ENCODE measurements around the gene PHC2. TPM values are rescaled to one million over a fixed set of nuclear protein-coding genes. Genes with fewer than 3 reads are reported as not detected.

PHC2 gene
- polyA plus RNA-seq, 3 donors = 103 to 125 (median 117) TPM

DNA sequence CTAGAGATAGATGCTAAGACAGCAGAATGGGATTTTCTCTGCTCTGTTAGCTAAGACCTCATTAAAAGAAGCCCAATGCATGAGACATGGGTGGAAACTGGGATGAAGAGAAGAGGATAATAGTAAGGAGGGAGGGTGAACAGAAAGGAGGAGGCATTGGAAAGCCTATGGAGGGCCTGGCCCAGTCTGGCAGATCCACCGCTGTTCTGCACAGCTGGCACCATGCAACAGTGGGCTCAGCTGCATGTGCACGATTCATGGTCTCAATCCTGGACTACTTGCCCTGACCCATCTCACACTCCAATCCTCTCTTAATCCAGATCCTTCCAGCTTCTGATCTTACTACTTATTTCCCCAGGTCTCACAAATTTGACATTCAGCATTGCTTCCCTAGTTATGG lies 2.2 kb downstream of the PHC2 start:
- no peak for DNase-seq

DNA sequence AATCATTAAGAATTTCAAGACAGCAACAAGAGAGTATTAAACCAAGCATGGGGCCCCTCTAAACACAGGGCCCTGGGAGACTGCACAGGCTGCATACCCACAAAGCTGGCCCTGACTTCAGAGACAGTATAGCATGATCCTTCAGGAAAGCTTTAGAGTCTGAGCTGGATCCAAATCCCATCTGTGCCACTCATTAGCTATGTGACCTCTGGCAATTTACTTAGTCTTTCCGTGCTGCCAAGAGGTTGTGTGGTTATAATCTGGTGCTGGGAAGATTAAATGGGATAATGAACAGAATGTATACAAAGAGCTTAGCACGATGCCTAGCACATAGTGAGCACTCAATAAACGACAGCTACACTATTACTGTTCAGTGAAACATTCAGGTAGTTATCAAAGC lies 4.0 kb downstream of the PHC2 start:
- no peak for DNase-seq

DNA sequence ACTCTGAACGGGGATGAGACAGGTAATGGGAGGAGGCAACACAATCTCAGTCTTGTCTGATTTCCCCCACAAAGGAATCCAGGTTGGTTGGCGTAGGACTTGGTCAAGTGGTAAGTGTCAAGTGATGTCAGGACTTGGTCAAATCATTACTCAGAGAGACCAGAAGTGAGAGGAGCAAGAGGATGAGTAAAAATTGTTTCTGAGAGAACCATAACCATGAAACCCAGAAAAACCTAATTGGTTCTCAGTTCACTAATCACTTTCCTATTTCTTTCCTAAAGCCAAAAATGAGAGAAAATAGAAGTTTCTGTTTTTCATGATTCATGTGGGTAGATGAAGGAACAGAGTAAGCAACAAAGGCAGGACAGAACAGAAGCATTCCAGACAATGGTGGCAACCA lies 5.0 kb downstream of the PHC2 start:
- DNase-seq = no peak

DNA sequence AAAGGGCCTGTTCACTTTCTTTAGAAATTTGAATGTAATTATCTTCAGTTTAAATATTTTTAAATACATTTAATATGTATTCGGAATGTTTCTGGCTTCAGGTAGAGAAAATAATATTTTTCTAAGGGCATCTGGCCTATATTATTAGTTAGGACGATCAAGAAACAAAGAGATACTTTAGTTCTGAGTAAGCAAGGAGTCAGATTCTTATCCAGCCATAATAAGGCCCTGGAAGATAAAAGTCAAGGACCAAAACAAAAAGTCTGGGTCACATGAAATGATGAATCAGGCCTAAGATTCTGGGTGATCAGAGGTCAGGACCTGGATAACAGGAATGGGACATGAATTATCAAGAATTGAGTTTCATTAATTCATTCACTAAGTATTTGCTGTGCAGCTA lies 6.3 kb downstream of the PHC2 start:
- DNase-seq = no peak

DNA sequence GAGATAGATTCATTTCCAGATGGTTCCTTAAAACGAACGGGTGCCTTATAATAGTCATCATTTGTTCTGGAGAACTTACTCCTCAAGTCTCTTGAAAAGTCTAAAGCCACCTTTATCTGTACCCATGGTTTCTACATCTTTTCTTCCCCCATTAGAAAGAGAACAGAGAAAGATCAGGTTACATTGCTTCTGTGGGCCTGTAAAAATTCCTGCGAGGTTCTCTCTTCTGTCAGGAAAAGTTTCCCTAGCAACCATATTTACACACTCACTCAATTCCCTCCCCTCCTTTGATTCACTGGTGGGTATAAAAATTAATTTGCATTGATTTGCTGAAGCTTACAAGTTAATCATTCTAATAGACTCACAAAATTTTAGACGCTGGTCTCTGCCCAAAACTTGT lies 6.7 kb downstream of the PHC2 start:
- DNase-seq = no peak

DNA sequence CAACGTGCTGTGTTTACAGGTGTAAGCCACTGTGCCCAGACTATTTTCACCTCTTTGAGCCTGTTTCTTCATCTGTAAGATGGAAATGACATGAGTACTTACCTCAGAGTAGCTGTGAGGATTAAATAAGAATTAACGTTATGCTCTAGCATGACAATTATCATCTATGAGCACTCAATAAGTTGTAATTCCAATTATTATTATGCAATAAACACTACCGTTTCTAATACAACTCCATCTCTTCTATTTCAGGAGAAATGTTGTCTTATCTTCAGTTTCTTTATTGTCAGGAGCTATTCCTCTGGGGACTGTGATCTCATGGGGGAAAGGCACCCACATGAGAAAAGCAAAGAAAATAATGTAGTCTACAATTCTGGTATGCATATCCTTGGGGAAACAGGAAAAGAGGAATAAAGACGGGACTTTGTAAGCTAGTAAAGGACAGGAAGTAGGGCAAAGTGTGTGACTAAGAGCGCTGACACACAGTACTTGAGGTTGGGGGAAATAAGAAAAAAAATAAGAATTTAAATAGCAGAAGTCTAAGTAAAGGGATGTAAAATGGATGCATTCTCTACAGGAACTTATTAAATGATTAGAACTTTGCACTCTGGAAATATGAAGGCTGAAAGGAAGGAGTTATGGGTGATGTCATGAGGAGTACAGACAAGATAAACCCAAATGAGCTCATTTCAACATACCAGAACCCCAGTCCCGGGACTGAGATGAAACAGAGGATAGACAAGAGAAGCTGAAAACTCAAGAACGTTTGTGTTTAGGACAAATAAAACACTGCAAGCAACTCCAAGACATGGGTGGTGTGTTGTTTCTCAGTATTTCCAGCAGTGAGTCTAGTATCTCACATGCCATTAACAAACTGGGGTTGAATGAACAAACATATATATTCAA lies 9.8 kb downstream of the PHC2 start:
- DNase-seq = no peak

DNA sequence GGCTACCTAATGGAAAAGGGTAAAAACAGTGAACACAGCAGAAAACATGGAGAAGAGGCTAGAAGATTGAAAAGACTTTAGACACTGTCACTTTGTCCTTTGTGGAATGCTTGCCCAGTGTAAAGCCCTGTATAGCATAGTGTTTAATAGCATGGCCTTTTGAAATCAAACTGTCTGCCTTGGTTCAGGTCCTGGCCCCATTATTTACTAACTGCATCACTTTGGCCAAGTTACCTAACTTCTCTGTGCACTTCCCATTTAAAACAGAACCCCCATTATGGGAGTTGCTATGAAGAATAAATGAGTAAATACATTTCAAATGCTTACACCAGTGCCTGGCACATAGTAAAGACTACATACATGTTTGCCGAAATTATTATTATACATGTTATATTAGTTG lies 12.1 kb downstream of the PHC2 start:
- DNase-seq = no peak

DNA sequence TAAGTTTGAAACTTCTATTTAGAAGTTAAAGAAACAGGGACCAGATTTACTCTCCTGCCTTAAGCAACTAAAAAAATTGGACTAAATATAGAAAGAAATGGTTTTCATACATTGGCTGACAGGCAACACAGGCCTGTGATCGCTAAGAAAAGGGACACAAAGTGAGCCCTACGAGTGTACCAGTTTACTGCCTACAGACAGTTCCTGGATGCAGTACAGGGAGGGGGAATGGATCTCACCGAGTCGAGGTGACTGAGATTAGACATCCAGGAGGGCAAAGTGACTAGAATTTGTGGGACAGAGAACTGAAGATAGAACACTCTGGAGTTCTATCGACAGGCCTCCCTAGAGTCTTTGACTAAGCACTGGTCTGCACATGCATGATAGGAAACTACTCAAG lies 16.0 kb downstream of the PHC2 start:
- no peak for DNase-seq

DNA sequence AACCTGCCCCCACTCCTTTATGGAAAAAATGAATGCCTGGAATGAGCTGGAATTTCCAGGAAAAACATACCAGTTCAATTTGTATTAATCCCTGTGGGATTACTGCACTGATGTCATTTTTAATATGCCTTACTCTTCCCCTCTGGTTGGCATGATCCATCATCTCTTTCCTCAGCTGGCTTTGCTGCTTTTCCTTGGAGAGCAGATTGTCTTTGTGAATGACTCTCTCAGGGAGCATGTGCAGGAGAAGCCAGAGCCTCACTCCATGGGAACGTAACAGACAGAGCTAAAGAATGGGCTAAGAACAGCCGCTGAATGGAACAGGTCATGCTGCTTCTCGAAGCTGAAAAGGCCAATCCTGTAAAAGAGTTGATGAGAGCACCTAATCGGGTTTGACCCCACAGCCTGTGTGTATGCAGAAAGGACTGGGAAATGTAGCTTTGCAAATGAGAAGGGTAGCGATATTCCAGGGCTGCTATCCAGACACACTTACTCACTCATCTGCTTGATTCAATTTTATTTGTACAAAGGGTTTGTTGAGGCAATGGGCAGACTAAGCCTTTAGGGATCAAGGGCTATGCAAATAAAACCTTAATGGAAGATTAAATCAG lies 20.7 kb downstream of the PHC2 start:
- DNase-seq = no peak

DNA sequence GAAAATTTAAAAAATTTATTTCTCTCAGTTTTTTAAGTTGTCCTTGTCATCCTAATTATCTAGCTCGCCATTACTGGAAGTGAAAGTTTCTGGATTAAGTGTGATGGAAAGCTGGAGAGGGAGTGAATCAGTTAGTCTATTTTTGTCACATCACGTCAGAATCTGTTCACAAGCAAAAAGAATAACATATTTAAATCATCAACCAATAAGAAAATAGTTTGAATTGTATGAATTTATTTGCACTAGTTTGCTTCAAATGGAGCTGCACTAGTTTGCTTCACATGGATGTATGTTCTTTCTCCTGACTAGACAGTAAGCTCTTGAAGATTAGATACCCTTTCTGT lies 22.8 kb downstream of the PHC2 start:
- DNase-seq = no peak

DNA sequence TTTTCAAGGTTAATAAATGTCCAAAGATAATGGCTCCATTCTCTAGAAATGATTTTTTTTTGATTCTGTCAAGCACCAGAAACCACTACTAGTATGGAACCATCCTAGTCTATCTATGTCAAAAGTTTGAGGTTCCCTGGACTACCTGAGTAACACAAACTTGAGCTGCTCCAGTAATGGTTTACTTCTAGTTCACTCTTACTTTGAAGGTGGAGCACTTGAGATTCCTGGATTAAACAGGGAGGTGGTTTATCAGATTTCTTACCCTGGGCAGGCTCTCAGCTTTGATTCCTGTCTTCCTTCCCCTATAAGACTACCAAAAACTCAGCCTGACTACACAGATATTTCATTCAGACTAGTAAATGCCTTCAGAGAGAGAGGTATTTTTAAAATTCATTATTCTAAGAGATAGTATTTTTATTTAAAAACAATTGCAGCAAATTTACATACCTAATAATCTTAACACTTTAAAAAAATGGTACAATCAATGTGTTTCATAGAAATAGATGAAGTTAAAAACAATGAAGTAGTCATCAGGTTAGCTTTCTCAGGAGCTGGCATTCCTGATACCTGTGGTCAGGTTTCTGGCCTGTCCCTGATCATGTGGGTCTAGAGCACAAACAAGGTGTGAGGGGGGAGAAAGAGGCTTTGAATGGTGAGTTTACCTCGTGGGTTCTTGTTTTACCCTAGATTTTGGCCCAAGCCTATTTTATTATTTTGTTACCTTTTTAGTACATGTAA lies 23.4 kb downstream of the PHC2 start:
- no peak for DNase-seq

DNA sequence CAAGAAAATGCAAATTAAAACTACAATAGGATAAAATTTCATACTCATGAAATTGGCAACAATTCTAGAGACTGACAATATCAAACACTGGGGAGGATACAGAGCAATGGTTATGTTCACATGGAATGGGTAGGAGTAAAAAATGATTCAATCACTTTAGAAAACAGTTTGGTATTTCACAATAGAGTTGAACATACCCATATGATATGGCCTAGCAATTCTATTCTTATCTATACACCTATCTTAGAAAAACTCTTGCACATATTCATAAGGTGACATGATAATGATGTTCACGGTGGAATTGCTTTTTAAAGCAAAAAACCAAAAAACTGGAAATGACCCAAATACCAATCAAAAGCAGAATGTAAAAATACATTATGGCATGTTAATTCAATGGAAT lies 28.7 kb downstream of the PHC2 start:
- DNase-seq = no peak

DNA sequence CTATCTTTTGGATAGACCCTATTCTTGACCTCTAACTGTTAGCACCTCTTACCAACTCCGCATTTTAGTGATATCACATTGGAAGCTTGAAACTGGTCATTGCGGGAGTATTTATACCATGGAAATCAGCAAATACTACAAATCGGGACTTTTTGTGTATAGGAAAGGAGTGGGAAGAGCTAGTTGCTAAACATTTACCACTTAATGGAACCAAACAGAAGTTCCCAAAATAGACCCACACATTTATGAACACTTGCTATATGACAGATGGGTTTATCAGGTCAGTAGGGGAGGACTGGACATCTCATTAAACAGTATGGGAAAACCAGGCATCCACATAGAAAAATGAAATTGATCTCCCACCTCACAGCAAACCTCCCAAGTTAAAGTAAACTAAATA lies 29.4 kb downstream of the PHC2 start:
- DNase-seq = no peak

DNA sequence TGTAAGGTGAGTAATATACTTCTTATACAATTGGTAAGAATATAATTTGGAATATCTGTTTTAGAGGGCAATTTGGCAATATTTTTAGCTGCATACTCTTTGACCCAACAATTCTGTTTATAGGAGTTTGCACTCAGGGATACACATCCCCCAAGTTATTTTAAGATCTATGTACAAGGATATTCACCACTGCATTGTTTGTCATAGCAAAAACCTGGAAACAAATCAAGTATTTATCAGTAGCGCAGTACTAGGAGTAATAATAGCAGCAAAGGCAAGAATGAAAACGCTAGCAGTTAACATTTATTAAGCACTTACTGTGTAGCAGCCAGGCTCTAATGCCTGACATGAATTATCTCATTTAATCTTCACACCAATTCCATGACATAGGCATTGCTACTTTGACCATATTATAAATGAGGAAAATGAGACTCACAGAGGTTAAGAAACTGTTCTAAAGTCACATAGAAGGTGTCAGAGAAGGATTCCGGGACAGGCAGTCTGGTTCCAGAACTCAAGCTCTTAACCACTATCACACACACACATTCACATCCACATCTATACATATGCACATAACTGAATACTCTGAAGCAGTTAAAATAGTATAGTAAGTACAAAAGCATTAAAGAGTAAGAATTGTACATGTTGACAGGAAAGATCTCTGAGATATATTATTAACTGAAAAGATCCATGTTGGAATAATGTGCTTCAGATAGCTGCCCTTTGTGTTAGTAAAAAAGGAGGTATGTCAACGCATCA lies 30.6 kb downstream of the PHC2 start:
- DNase-seq = no peak

DNA sequence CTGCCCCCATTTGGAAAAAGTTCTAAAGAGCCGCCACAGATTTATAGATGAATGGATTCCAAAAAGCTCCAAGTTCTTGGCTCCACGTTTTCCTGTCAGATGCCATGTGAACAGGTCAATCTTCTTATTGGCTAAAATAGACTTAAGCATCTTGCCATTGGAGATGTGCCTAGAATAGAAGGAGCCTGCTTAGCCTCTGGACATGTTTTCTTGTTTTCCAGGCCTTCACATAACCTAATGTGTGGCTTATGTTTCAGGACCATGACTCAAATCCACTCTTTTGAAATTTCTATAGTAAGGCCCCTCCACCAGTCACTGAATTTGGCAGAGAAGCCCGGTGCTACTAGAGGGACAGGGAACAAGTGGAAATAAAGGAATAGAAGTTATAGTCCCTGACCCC lies 31.5 kb downstream of the PHC2 start:
- no peak for DNase-seq

DNA sequence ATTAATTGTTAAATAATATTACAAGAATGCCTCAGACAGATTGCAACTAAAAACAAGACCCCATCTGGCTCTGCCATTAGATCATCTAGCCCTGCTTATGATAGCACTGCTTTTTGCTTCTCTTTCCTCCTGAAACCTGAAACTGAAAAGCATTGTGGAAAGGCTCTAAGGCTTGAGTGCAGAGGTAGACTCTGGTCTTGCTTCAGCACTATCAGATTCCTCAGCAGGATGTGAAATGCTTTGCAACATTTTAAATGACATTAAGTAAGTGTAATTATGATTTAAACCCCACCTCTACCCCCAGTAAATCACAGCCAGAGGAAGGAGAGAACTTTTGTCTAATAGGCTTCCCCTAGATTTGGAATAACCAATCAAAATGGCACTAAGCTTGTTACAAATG lies 32.9 kb downstream of the PHC2 start:
- no peak for DNase-seq

DNA sequence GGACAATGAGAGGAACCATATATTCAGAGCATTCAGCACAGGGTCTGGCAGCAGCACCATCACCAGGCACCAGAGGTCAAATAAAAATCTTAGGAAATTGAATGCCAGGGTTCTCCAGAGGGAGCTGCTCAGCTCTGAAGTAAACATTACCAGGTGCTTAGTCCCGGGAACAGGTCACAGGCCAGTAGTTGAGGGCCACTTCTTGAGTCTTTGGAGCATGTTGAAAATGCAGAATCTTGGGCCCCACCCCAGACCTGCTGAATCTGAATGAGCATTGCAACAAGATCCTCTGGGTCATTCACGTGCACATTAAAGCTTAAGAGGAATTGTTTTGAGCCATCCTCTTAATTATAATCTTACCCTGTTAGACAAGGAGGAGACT lies 33.8 kb downstream of the PHC2 start:
- DNase-seq = no peak

DNA sequence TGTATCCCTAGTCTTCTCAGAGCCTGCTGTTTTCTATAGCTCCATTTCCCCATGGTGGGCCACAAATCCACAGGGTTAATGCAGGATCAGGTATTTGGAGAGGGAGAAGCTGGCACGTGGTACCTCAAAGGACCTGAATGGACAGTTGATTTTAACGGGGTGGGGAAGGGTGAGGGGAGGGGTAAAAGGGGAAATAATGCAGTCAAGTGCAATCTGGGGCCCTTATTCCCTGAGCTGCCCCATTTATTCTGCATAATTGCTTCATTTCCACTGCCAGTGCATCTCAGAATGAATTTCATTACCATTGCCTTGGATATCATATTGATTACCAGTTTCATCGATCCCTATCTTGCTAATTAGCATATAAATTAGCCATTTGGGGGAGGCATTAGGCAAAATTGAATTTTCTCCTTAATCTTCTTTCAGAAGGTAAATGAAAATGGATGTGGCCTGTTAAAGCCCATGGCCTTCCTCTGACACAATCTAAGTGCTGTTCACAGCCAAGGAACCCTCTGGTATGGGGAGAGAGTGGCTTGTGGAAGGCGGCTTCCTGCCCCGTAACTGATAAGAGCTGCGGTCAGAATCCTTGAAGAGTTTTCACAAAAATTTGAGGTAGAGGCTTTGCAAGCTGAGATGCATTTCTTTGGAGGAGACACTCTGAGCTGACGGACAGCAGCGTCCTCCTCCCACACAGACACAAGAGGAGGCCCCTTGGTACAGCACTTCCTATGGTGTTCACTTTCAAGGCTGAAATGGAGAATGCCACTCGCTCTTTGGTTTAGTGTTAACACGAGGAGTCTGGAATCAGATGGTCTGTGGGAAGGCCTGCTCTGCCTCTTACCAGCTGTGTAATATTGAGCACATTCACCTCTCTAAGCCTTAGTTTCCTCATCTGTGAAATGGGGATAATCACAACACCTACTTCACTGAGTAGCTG lies 34.4 kb downstream of the PHC2 start:
- no peak for DNase-seq

DNA sequence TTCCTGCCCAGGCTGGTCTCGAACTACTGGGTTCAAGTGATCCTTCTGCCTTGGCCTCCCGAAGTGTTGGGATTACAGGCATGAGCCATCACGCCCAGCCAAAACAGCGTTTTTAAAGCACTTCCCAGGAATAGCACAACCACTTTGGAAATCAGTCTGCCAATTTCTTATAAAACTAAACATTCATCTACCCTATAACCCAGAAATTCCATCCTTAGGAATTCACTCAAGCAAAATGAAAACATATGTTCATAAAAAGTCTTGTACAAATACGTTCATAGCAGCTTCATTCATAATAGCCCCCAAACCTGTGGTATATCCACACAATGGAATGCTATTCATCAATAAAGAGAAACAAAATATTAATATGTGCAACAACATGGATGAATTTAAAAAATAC lies 36.1 kb downstream of the PHC2 start:
- no peak for DNase-seq

DNA sequence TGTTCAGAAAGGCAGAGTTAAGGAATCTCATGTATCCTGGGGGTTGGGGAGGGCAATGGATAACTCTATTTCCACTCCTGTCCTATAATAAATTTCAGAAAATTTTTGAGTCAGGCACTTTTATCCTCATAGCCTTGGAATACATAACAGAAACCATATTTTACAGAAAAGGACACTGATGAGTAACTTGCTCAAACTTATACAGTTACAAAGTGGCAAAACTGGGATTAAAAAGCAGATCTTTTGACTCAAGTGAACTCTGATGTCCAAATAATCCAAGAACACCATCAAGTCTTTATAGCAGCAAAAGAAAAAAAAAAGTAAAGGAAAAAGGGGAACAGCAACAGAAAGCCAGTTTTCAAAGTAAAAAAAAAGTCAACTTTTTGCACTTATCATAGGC lies 36.9 kb downstream of the PHC2 start:
- DNase-seq = no peak

DNA sequence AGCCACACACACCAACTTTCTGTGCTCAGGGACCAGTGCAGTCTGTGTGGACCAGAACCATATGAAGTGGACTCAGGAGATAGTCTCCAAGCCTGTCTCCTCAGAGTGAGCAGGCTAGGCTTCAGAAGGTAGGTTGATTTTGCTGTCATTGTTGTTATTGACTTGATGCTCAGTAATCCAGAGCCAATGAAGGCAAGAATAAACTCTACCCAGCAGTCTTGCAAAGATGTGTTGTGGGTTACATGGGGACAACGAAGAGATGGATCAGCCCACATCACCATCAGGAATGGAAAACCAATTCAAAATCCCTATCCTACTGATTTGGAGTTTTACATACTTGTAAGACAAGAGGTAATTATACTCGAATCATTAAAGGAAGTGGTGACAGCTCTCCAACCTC lies 37.4 kb downstream of the PHC2 start:
- DNase-seq = no peak
